GM12872 (cell line): Measurements from ENCODE around the gene ART3.

Experiments used
- TF ChIP-seq, protein P1 (sequence below): IDR thresholded peaks from 3 replicates; pipeline ENCODE4 v1.5.1; 2011; ENCODE audit warnings: low read depth, mild to moderate bottlenecking, low read length, moderate library complexity; ENCODE audit not compliant: insufficient read depth

ART3 gene, protein sequence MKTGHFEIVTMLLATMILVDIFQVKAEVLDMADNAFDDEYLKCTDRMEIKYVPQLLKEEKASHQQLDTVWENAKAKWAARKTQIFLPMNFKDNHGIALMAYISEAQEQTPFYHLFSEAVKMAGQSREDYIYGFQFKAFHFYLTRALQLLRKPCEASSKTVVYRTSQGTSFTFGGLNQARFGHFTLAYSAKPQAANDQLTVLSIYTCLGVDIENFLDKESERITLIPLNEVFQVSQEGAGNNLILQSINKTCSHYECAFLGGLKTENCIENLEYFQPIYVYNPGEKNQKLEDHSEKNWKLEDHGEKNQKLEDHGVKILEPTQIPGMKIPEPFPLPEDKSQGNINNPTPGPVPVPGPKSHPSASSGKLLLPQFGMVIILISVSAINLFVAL

DNA sequence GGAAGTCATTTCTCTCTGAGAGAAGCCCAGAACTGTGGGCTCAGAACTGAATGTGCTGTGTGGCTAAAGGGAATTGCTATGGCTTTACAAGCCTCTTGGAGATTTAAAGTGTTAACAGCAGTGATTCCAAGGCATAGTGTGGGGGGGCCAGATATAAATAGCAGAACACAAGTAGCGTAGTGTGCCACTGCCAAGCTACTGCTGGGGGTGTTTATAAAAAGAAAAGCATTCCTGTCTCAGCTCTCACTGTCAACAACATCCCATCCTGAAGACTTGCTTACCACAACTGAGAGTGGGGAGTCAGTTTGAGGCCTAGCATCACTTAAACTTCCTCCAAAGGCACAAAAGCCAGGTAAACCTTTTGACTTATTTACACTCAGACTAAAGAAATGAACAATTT, at the start of gene ART3:
TSS of gene ART3 (plus strand) at position 242 of the 400 bp plus-strand sequence. CDS start 1,181 bp downstream, outside the sequence.
- TF ChIP-seq, protein P1, sequence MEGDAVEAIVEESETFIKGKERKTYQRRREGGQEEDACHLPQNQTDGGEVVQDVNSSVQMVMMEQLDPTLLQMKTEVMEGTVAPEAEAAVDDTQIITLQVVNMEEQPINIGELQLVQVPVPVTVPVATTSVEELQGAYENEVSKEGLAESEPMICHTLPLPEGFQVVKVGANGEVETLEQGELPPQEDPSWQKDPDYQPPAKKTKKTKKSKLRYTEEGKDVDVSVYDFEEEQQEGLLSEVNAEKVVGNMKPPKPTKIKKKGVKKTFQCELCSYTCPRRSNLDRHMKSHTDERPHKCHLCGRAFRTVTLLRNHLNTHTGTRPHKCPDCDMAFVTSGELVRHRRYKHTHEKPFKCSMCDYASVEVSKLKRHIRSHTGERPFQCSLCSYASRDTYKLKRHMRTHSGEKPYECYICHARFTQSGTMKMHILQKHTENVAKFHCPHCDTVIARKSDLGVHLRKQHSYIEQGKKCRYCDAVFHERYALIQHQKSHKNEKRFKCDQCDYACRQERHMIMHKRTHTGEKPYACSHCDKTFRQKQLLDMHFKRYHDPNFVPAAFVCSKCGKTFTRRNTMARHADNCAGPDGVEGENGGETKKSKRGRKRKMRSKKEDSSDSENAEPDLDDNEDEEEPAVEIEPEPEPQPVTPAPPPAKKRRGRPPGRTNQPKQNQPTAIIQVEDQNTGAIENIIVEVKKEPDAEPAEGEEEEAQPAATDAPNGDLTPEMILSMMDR: no peak

DNA sequence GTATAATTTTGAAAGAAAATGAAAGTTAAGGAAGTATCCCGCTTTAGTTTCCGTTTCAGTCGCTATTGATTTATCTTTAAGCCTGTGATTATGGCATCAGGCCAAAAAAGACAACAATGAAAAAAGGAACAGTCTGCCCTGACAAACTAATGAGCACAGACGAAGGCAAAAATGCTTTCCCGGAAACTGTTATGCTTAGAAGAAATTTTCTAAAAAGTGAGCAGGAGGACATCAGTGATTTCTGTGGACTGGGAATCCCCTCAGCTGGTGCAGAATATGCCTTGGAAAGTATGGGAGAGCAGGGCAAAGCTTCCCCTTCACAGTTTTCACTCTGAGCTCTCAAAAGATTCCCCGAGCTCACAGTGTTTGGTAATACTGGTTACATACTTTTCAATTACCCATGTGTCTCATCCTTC, 46.2 kb upstream of the ART3 start:
- TF ChIP-seq, protein P1: no peak

DNA sequence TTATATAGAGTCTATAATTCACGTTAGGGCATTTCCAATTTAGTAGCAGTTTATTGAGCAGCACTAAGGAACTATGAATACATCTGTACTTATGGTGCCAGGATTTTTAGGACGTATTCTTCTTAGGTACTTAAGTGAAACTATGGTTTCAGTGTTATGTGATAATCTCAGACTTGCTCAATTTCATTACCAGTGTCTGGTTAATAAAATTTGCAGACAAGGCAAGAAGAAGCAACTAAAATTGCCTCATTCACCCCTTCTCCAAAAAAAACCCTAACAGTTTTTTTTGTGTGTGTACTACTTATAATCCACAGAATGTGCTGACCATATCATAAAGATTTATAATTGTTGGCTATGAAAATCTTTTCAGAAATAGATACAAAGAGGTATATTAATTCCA, 45.2 kb upstream of the ART3 start:
- TF ChIP-seq, protein P1: no peak

DNA sequence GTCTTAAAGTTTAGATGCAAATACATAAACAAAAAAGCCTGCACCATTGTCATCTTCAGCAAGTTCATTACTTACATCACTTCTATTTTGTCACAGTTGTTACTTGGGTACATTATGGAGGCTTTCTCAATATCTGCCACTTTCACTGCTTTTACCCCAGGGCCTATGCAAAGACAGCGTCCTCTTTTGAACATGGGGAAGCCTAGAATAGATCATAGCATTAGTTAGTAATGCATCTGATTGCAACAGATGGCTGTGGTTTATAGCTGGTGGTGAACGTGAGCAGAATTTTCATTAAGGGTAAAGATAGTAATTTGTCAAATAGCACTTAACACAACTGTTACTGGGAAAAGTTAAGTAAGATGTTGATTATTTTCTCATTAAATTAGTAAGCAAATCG, 39.4 kb upstream of the ART3 start:
- TF ChIP-seq, protein P1: no peak

DNA sequence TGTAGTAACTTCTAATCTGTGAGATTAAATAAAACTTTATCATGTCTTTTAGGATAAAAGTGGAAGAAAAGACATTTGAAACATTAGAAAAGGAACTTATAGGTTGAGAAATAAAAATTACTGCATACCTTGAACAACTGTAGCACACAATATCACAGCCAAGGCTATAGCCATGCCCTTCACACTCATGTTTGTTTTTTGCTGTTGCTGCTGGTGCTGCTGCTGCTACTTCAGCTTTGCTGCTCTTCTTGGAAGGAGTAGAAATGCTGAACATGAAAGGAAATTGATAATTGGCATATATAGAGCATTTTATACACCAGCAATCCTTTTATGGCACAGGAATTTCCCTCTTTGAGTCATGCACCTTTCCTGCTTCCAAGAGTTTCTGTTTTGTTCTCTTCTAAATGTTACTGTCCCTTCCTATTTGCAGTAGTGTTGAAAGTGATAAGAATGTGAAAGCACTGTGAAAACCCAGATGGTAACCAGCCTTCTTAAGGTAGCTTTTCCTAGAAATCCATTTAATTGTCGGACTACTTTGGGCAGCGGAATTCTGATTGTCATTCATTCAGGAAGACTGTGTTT, 38.6 kb upstream of the ART3 start, which contains the start of gene CXCL11:
TSS of gene CXCL11 (minus strand) at position 272 of the 582 bp plus-strand sequence. CDS start at position 189, 83 bp downstream.
- TF ChIP-seq, protein P1: no peak

DNA sequence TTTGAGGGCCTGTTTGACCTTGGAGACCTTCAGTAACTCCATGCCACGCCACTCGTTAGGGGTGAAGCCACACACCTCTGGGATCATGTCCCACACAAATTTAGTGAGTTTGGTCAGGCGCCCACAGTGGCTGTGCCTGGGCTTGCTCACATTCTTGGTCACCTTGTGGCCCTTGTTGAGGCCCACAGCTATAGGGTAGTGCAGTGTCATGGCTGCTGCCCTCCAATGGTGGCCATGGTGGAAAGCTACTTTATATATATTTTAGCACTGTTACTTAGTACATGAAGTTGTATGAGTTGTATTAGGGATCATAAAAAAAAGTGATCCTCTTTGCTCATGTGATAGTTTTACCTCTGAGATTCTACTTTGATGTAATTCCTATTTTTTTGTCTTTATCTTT, 37.7 kb upstream of the ART3 start:
- TF ChIP-seq, protein P1: no peak

DNA sequence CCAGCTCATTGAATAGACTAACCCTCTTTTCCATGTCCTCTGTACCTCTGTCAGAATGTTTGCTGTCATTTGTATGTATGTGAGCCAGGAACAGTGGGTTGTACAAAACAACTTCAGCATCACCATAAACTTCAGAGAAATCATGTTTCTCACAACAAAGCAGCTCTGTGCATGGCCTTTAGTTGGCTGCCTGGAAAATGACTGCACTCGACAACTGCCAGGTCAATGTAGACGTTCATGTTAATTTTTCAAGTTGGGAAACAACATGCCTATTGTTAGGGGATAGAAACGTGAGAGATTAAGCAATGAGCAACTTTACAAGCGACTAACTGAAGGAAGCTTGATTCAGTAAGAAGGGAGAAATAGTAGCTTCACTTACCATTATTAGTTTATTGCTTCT, 20.8 kb upstream of the ART3 start:
- TF ChIP-seq, protein P1: no peak
